ENCODE measurements around the gene FAM219B.
A peak's percentile ranks its signal among the peaks of the same experiment; 100 is the strongest.
"Not testable (repeated sequence)": the region's sequence is repeated elsewhere in the genome, so short reads cannot be mapped to it uniquely, and the experiment has no call there.

FAM219B gene, protein sequence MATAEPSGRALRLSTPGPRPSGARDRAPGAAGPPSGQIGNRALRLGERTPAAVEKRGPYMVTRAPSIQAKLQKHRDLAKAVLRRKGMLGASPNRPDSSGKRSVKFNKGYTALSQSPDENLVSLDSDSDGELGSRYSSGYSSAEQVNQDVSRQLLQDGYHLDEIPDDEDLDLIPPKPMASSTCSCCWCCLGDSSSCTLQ

DNA sequence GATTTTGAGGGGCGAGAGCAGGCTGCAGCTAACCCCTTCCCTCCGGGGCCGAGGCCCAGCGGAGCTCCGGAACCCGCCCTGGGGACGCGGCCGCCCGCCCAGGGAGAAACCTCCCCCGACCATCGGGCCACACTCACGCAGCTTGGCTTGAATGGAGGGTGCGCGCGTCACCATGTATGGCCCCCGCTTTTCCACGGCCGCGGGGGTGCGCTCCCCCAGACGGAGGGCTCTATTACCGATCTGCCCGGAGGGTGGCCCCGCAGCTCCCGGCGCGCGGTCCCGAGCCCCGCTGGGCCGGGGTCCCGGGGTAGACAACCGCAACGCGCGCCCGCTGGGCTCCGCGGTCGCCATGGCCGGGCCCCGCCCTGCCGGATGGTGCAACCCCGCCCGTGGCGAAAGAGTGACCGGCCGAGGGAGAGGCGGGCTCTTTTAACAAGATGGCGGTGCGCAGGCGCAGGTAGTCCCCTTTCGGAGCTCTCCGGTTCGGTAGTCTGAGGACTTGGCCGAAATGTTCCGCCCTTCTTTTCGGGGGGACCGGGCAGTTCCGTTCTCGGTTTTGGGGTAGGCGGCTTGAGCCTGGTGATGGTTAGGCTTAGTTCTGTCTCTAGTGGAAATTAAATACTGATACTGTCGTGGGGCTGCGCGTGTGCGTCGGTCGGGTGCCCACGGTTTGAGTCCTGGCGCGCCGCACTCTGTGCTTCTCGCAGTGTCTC lies at the start of gene FAM219B:
Gene FAM219B, minus strand, starts transcription at position 402 of the 713 bp plus-strand sequence. Its CDS starts 51 bp downstream, at position 351.
- peak; percentile 37 to 43 for DNase-seq (ENCODE audit: low read depth in 2 of 2)

DNA sequence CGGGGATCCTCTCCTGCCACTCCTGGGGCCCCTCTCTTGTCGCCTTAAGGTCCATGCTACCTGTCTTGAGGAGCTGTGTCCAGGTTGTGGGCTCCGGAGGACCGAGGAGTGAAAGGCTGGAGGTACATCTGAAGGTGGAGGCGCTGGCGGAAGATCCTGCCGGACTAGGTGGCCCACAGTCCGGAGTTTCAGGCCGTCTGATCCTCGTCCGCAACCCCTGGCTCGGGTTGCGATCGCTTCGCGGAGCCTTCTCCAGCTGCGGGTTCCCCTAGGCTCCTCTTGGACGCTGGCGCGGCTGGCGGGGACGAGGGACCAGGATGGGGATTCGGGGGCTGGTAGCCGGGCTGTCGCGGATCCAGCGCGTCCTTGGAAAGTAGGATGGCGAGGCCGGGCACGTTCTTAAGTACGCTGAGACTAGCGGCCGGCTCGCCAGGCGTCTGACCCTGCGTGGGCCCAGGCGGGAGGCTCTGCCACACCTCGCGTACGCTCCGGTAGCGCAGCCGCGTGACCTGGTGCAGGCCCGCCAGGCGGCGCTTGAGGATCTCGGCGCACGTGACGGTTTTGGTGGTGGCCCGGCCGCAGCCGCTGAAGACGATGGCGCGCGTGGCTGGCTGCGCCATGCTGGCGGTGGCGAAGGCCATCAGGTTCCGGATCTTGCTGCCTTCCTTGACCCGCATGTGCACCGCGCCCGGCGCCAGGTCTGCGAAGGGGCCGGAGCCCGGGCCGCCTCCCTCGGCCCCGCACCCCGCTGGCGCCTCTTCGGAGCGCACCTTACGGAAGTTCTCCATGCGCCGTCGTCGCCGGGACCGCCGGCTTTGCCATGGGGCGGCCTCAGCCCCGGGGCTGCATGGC lies 49.4 kb upstream of the FAM219B start:
- DNase-seq (ENCODE audit: low read depth in 2 of 2) = peak in 1 of 2 experiments; percentile 16

GRCh38 chr15:74955017-74955416 lies 48.4 kb upstream of the FAM219B start:
- no peak for DNase-seq (ENCODE audit: low read depth in 2 of 2)

GRCh38 chr15:74954515-74954914 lies 47.9 kb upstream of the FAM219B start:
- DNase-seq (ENCODE audit: low read depth in 2 of 2) = no peak

DNA sequence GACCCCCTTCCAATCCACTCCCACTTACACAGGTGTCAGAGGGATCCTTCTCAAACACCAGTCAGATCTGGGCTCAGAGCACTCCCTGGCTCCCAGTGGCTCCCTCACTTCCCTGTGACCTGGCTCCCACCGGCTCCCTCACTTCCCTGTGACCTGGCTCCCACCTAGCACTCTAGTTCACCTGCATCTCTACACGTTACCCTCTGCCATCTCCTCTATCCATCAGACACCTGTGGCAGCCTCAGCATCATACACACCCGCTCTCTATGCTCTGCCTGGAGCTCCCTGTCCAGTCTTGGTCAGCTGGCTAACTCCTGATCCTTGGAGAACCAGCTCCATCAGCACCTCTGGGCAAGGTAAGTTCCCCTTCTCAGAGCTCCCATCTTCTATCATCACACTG lies 44.4 kb upstream of the FAM219B start:
- no peak for DNase-seq (ENCODE audit: low read depth in 2 of 2)

DNA sequence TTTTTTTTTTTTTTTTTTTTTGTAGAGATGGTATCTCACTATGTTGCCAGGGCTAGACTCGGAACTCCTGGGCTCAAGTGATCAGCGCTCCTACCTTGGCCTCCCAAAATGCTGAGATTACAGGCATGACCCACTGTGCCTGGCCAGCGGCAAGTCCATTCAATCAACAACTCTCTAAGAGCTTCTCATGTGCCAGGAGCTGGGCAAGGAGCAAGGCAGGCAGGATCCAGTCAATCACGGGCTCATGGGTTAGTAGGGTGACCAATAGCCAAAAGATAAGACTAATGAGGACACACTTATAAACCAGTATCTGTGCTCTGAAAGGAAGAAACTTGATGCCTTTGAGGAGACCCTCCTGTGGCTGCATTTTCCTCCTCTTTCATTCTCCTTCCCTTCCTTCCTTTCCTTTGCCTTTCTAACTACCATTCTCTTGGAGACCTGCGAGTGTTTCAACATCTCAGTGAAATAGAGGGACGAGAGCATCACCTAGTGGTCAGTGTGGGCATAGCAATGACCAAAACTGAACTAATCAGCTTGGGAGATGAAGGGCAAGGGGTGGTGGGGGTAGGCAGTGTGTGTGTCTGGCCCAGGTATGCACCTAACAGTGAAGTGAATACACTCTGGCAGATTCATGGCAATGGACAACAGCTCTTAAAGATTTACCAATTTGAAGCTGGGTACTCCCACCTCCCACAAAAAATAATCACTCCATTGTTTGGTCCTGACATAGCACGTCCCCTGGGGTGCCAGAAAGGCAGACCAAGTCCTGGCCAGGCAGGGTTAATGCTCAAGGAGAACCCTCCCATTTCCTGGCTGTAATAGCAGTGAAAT lies 43.6 kb upstream of the FAM219B start:
- peak in 1 of 2 experiments; percentile 33 for DNase-seq (ENCODE audit: low read depth in 2 of 2)

DNA sequence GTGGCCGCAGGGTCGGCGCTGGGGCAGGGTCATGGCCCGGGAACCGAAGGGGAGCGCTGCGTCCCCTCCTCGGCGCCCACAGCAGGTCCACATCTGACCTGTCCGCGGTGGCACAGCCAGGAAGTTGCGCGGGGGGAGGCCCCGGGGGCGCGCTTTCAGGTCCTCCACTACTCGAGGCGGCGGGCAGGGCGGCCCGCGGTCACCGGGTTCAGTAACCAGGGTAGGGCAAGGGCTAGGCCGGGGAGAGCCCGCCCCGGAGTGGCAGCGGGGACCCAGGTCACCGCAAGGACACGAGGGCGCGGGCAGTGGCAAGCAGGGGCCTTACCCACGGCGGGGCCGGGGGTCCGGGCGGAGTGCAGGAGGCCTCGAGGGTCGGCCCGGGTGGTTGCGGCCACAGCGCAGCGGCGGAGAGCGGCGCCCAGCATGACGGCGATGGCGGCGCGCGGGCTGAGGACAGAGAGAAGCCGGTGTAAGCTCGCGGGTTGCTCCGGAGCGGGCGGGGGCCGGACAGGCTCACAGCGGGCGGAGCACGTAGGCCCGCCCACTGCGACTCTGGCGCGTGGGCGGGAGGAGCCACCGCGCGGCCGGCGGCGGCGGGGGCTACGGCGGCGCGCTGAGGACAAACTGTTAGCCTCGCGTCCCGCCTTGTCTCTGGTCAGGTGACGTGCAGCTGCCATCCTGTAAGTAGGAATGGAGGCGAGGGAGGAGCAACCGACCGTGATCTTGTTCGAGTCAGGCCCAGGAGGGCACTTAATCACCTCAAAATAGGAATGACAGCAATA lies 31.1 kb upstream of the FAM219B start, which contains the start of gene COX5A:
Gene COX5A, minus strand, starts transcription at position 484 of the 782 bp plus-strand sequence. Its CDS starts 59 bp downstream, at position 425.
- DNase-seq (ENCODE audit: low read depth in 2 of 2) = peak; percentile 91

- DNase-seq (ENCODE audit: low read depth in 2 of 2) = no peak
Measured at GRCh38 chr15:74937272-74937589, 30.6 kb upstream of the FAM219B start.

GRCh38 chr15:74935193-74935592 lies 28.5 kb upstream of the FAM219B start:
- DNase-seq (ENCODE audit: low read depth in 2 of 2) = not testable (repeated sequence)

GRCh38 chr15:74933573-74933972 lies 26.9 kb upstream of the FAM219B start:
- DNase-seq (ENCODE audit: low read depth in 2 of 2) = no peak

- DNase-seq (ENCODE audit: low read depth in 2 of 2) = no peak
Measured at GRCh38 chr15:74928771-74929198, 22.1 kb upstream of the FAM219B start.

- no peak for DNase-seq (ENCODE audit: low read depth in 2 of 2)
Measured at GRCh38 chr15:74924525-74924924, 17.9 kb upstream of the FAM219B start.

DNA sequence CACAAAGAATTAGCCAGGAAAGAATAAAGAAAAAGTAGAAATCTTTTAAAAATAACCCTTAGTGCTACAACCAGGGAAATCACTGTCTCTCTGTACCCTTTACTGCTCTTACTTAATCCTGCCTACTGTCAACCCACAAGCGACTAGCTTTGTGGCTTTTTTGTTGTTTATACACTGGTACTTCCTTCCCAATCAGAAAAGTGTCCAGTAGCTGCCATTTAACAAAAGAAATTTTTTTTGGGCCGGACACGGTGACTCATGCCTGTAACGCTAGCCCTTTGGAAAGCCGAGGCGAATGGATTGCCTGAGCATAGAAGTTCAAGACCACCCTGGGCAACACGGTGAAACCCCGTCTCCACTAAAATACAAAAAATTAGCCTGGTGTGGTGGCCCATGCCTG lies 13.8 kb upstream of the FAM219B start:
- no peak for DNase-seq (ENCODE audit: low read depth in 2 of 2)

GRCh38 chr15:74917676-74918075 lies 11.0 kb upstream of the FAM219B start:
- DNase-seq (ENCODE audit: low read depth in 2 of 2) = no peak

DNA sequence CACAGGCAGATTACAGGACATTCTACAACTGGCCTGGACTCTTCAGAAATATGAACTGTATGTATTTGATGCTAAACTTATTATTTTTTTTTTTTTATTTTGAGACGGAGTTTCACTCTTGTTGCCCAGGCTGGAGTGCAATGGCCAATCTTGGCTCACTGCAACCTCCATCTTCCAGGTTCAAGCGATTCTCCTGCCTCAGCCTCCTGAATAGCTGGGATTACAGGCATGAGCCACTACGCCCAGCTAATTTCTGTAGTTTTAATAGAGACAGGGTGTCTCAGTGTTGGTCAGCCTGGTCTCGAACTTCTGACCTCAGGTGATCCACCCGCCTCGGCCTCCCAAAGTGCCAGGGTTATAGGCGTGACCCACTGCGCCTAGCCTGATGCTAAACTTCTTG lies 7.1 kb upstream of the FAM219B start:
- DNase-seq (ENCODE audit: low read depth in 2 of 2) = not testable (repeated sequence)

DNA sequence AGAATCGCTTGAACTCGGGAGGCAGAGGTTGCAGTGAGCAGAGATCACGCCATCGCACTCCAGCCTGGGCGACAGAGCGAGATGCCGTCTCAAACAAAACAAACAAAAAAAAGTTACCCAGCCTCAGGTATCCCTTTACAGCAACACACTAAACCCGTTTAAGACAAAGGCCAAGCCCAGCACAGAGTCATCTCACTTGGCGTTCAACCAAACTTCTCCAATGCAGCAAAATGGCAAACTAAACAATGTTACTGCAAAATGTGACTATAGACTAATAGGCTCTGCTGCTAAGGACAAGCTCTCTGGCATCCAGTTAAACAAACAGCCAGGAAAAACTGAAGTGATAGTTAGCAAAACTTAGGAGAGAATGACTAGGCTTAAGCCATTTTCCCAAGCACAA lies 6.4 kb upstream of the FAM219B start:
- no peak for DNase-seq (ENCODE audit: low read depth in 2 of 2)

- DNase-seq (ENCODE audit: low read depth in 2 of 2) = no peak
Measured at GRCh38 chr15:74908635-74909034, 2.0 kb upstream of the FAM219B start.

- no peak for DNase-seq (ENCODE audit: low read depth in 2 of 2)
Measured at GRCh38 chr15:74907163-74907870, 666 bp upstream of the FAM219B start.

- no peak for DNase-seq (ENCODE audit: low read depth in 2 of 2)
Measured at GRCh38 chr15:74906067-74906449, 593 bp downstream of the FAM219B start.

GRCh38 chr15:74904190-74904805 lies 2.4 kb downstream of the FAM219B start:
- no peak for DNase-seq (ENCODE audit: low read depth in 2 of 2)

Data from fibroblast of skin of left biceps (primary cell).